GM08714 (cell line): ENCODE results near the gene PRM3.
A peak's percentile ranks its signal among the peaks of the same experiment; 100 is the strongest.

ENCODE experiments used
- H3K4me3 ChIP-seq: fragments of 200-500 bp; sonication (Bioruptor generic); 2 replicates; pipeline ENCODE4 v1.5.1; 2014; ENCODE audit warnings: mild to moderate bottlenecking, low read length, inconsistent platforms
- ZNF274 ChIP-seq: IDR thresholded peaks from 2 replicates; pipeline ENCODE4 v1.6.1; 2012; ENCODE audit warnings: mild to moderate bottlenecking, low read depth, low read length

PRM3 gene

GRCh38 chr16:11224894-11225676 is 48.3 kb downstream of the PRM3 start:
- no peak for TF ChIP-seq ZNF274

GRCh38 chr16:11224096-11224893 is 49.1 kb downstream of the PRM3 start:
- no peak overlapping the region; the same call in 1 of the 2 replicates for H3K4me3 ChIP-seq
- TF ChIP-seq ZNF274, result no peak

More at GRCh38 chr16:11224894-11225676, 48.3 kb downstream of the PRM3 start:
- peak overlapping the region; percentile 17; the same call in 1 of the 2 replicates for H3K4me3 ChIP-seq
